ENCODE measurements around the gene PCDHA1. TPM values are rescaled to one million over a fixed set of nuclear protein-coding genes. Genes with fewer than 3 reads are reported as not detected.

The PCDHA1 gene
- total and polyA plus RNA-seq, 2 of the 13 experiments (the other 11 are each of a cell fraction or from before 2014, with no cell fraction given) = not detected

- TF ChIP-seq KLF16 (CRISPR knock-in tag; IDR thresholded peaks at IDR 0.05) (peak in 1 of 2 experiments; percentile 50; a peak in 1 of 4 replicates), REPIN1 (CRISPR knock-in tag; IDR thresholded peaks at IDR 0.05; ENCODE audit: borderline replicate concordance, low read depth) (no peak), BRCA1 (CRISPR knock-in tag; IDR thresholded peaks at IDR 0.05) (0 out of 2 replicates have a peak, but pooled peaks have one; percentile 44), SP2 (CRISPR knock-in tag; IDR thresholded peaks at IDR 0.05) (0 out of 2 replicates have a peak, but pooled peaks have one; percentile 23), ZNF577 (CRISPR knock-in tag; IDR thresholded peaks at IDR 0.05; ENCODE audit: borderline replicate concordance, low read depth) (no peak), HDAC1 (CRISPR knock-in tag; IDR thresholded peaks at IDR 0.05) (peak; percentile 39; the same call in 1 of the 2 replicates), YEATS2 (CRISPR knock-in tag; IDR thresholded peaks at IDR 0.05; ENCODE audit: borderline replicate concordance) (no peak), ARID4A (CRISPR knock-in tag; IDR thresholded peaks at IDR 0.05; ENCODE audit: borderline replicate concordance) (no peak; the same call in 1 of the 2 replicates), EHMT2 (IDR thresholded peaks at IDR 0.05; ENCODE audit: borderline replicate concordance, low read depth, low read length) (peak; percentile 98), ZSCAN5A (CRISPR knock-in tag; IDR thresholded peaks at IDR 0.05; ENCODE audit: borderline replicate concordance) (peak; percentile 53; the same call in 1 of the 2 replicates), SRY (CRISPR knock-in tag; IDR thresholded peaks at IDR 0.05) (0 out of 2 replicates have a peak, but pooled peaks have one; percentile 38), ZNF101 (CRISPR knock-in tag; IDR thresholded peaks at IDR 0.05; ENCODE audit: borderline replicate concordance, low read depth) (no peak), NKX3-1 (CRISPR knock-in tag; IDR thresholded peaks at IDR 0.05) (peak; percentile 78; the same call in 1 of the 2 replicates), KDM6A (CRISPR knock-in tag; IDR thresholded peaks at IDR 0.05; ENCODE audit: low read depth) (no peak), ZNF280B (CRISPR knock-in tag; IDR thresholded peaks at IDR 0.05; ENCODE audit: borderline replicate concordance) (peak; percentile 50; the same call in 1 of the 2 replicates), HES4 (CRISPR knock-in tag; IDR thresholded peaks at IDR 0.05; ENCODE audit: borderline replicate concordance) (0 out of 2 replicates have a peak, but pooled peaks have one; percentile 38), FLYWCH1 (CRISPR knock-in tag; IDR thresholded peaks at IDR 0.05) (no peak), SAP130 (CRISPR knock-in tag; IDR thresholded peaks at IDR 0.05; ENCODE audit: low read depth) (peak; percentile 63), JUN (CRISPR knock-in tag; IDR thresholded peaks at IDR 0.05) (no peak), FOXP4 (CRISPR knock-in tag; IDR thresholded peaks at IDR 0.05) (0 out of 2 replicates have a peak, but pooled peaks have one; percentile 28)
Measured at GRCh38 chr5:141040771-141041426, 255.0 kb downstream of the PCDHA1 start (continued).
